ENCODE measurements around the gene SLITRK1. TPM values are rescaled to one million over a fixed set of nuclear protein-coding genes. Genes with fewer than 3 reads are reported as not detected.

The SLITRK1 gene
- total RNA-seq, 1 experiment from 2014 or later, result 0.20 TPM

- peak overlapping the region; percentile 56 for H3K18ac ChIP-seq (ENCODE audit: insufficient read length, low read depth, low read length)
- no peak overlapping the region for H3K4ac ChIP-seq (ENCODE audit: low read depth, low read length)
- H4K20me1 ChIP-seq (ENCODE audit: control insufficient read depth, insufficient read depth, insufficient read length), result no peaks in the 10 kb centered on the region
- no peaks in the 10 kb centered on the region for H3K27me3 ChIP-seq (ENCODE audit: insufficient read depth, low read length)
- no peak overlapping the region for H4K91ac ChIP-seq (ENCODE audit: insufficient read length, low read depth, low read length)
- no peak overlapping the region for H2BK20ac ChIP-seq (ENCODE audit: low read depth, low read length, poor library complexity, severe bottlenecking)
- DNase-seq, result no peak
- H3K9ac ChIP-seq (ENCODE audit: extremely low read depth, insufficient read length, low read length), result no peak overlapping the region
- no peak overlapping the region for H3K23ac ChIP-seq (ENCODE audit: insufficient read length, low read depth, low read length)
- WGBS (ENCODE audit: extremely low coverage, insufficient read length, low lambda C conversion rate), result no CpG with 5 or more reads among the region's 25 CpGs
- no peak overlapping the region for H3T11ph ChIP-seq (ENCODE audit: low read length)
- H2AFZ ChIP-seq (ENCODE audit: low read length), result no peak overlapping the region
- H3K23me2 ChIP-seq (ENCODE audit: insufficient read length, low read depth, low read length, poor library complexity, severe bottlenecking), result no peaks in the 10 kb centered on the region
- H2BK12ac ChIP-seq (ENCODE audit: insufficient read length, low read depth, low read length), result no peak overlapping the region
- no peak overlapping the region for H2BK5ac ChIP-seq (ENCODE audit: insufficient read length, low read length)
- H3K14ac ChIP-seq (ENCODE audit: insufficient read depth, low read length), result no peak overlapping the region
- no peak overlapping the region for H2AK5ac ChIP-seq (ENCODE audit: insufficient read length, low read length)
- no peak overlapping the region for H3K4me2 ChIP-seq (ENCODE audit: insufficient read depth, insufficient read length, low read length)
- H3K27ac ChIP-seq (ENCODE audit: insufficient read length, low read depth, low read length), result no peak overlapping the region
- Mint-ChIP-seq H3K4me1 (peaks cover 7 to 8% of the 10 kb centered on the region in 2 experiments; a peak in 3 of 4 replicates), H3K27me3 (ENCODE audit: low read depth) (peaks cover 3% of the 10 kb centered on the region), H3K36me3 (ENCODE audit: insufficient read depth in 1 of 3, low read depth in 3 of 3) (peaks cover 2 to 9% (median 5%) of the 10 kb centered on the region in 3 experiments; a peak in 3 of 7 replicates), H3K9me3 (peaks cover 0 to 6% of the 10 kb centered on the region in 2 experiments; a peak in 3 of 5 replicates), H3K27ac (no peak overlapping the region), H3K4me3 (no peak overlapping the region)
- H2BK15ac ChIP-seq (ENCODE audit: low read depth, low read length), result no peak overlapping the region
- no peaks in the 10 kb centered on the region for H3K4me1 ChIP-seq (ENCODE audit: insufficient read depth, low read length)
- no peaks in the 10 kb centered on the region for H3K79me2 ChIP-seq (ENCODE audit: insufficient read depth, low read length)
- H3K9me3 ChIP-seq (ENCODE audit: control insufficient read depth, low read depth, low read length), result no peaks in the 10 kb centered on the region
- no peak overlapping the region for H4K5ac ChIP-seq (ENCODE audit: insufficient read length, low read depth, low read length)
- H3K56ac ChIP-seq (ENCODE audit: insufficient read length, low read depth, low read length), result no peak overlapping the region
- no peaks in the 10 kb centered on the region for H3K79me1 ChIP-seq (ENCODE audit: insufficient read depth, low read depth, low read length, poor library complexity, severe bottlenecking)
- no peak for TF ChIP-seq CTCF (conservative IDR thresholded peaks at IDR 0.05)
- no peak overlapping the region for H2BK120ac ChIP-seq (ENCODE audit: low read depth, low read length, poor library complexity, severe bottlenecking)
- H4K8ac ChIP-seq (replicated peaks; ENCODE audit: insufficient read length, low read depth, low read length), result no peak overlapping the region
Observed at GRCh38 chr13:83907196-83907989, 25.1 kb upstream of the SLITRK1 start.
